Suppressor macrophage treated with lipopolysaccharide for 4 hours (primary cell): ENCODE measurements around the gene SLC2A1.

Experiments used
- DNase-seq: peaks from one replicate; pipeline ENCODE4 v3.0.0-alpha.2; 2020

The SLC2A1 gene

DNA sequence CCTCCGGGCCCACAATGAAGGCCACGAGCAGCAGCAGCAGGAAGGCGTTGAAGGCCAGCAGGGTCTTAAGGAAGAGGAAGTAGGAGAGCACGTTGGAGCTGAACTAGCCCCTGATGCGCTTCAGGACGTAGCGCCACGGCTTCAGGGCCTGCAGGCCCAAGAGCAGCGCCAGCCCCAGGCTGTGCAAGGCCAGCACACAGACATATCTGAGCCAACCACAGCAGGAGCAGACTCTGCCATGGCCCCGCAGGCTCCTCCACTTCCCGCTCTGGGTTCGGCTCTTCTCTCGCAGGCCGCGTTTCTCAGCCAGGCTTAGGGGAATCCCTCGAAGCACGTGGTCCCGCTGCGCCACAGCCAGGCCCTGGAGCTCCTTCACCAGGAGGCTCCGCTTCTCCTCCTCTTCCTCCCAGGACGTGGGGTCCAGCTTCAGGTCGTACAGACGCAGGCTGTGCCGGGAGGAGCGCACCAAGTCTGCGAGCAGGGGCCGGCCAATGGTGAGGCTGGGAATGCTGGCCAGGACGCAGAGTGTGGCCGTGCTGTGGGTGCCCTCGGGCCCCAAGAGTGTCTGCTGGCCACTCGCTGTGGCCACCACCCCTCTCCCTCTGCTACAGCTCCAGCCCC, 70.5 kb downstream of the SLC2A1 start:
- DNase-seq = no peak

GRCh38 chr1:42887366-42887765, 71.3 kb downstream of the SLC2A1 start:
- DNase-seq = no peak

DNA sequence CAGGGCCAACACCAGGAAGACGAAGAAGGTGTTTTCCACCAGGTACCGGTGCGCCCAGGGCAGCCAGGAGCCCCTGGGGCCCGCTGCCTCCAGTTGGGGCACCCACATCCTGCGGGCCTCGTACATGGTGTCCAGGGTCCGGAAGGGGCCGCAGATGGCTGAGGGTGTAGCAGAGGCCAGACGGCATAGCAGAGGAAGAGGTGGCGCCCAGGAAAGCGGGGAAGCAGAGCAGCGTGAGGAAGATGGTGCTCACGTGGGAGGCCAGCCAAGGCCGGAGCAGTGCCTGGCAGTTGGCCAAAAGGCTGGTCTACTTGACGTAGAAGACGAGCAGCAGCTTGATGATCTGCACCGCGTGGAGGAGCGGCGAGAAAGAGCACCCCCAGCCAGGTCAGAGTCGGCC, 71.9 kb downstream of the SLC2A1 start:
- DNase-seq = no peak

DNA sequence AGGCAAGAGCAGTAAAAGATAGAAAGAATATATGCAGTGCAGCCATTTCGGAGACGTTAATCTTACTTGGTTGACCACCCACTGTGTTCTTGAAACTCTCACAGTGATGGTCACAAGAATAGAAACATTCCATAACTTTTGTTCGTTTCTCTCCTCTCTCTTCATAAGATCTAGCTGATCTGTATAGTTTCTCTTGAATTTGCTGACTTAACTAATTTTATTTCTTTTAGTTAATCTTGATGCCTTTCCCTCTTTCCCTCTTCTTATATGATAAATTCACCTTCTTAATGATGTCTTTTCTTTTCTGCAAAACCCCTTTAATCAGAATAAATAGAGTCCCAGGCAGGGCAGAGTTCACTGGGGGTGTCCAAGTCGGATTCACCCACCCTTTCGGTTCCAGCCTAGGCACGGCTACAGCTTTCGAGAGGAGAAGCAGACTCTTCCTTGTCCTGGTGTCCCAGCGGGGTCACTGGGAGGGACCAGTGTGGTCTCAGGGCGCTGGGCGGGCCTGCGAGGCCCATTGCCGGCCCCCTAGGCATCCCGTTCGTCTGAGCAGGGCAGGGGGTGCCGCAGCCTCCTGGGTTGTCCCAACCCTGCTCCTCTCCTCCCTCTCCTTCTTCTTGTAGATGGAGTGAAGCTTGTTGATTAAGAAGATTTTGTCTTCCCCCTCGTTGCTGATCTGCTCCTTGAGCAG, 72.5 kb downstream of the SLC2A1 start:
- DNase-seq = no peak

DNA sequence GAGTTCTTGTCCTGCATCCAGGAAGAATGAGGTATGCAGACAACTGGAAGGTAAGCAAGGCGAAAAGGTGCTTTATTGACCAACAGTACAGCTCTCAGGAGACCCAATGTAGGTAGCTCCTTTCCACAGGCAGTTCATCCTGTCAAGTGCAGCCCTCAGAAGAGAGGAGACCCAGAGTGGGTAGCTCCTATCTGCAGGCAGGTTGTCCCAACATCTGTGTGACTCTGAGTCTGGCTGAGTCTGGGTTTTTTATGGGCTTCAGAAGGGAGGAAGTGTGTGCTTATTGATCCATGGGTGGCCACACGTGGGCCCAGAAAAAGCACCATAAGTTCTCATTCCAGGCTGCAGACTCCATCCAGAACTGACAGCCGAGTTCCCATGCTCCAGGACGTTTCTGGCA, 78.3 kb downstream of the SLC2A1 start:
- DNase-seq = no peak

DNA sequence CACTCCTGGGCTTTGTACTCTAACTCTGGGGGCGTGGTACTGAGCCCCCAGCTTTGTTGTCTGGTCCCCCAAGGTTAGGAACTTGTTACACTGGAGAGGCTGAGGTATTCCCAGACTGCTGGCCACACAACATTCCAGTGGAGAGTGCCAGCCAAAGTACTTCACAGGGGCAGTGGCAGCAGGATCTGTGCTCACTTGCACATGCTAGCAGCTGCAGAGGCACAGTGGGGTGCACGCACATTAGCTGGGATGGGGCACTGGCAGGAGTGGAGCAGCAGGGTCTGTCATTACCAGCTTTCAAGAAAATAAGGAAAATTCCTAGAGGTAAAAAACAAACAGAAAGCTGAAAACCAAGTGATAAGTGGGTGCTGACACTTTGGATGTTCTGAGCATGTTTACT, 81.3 kb downstream of the SLC2A1 start:
- DNase-seq = no peak

DNA sequence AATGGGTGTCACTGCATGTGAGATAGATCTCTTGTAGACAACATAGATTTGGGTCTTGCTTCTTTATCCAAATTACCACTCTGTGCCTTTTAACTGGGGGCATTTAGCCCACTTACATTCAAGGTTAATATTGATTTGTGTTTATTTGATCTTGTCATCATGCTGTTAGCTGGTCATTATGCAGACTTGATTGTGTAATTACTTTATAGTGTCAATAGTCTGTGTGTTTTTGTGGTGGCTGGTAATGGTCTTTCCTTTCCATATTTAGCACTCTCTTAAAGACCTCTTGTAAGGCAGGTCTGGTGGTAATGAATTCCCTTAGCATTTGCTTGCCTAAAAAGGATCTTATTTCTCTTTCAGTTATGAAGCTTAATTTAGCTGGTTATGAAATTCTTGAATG, 82.7 kb downstream of the SLC2A1 start:
- no peak for DNase-seq
